Daoy (cell line): Measurements from ENCODE around the gene SPTLC3. TPM values are rescaled to one million over a fixed set of nuclear protein-coding genes. Genes with fewer than 3 reads are reported as not detected.

Experiments used
- DNase-seq: peaks from one replicate; pipeline ENCODE4 v3.0.0-alpha.2; 2015; ENCODE audit warnings: low read depth
- total RNA-seq: library from RNA; depleted of rRNA; stranded (reverse); fragments of >200 nt; shearing (Covaris generic); gene quantifications from 2 replicates; pipeline ENCODE4 v1.2.3, GENCODE V29; 2014

The SPTLC3 gene
- total RNA-seq, 1 experiment from 2014 or later: 10.0 TPM

DNA sequence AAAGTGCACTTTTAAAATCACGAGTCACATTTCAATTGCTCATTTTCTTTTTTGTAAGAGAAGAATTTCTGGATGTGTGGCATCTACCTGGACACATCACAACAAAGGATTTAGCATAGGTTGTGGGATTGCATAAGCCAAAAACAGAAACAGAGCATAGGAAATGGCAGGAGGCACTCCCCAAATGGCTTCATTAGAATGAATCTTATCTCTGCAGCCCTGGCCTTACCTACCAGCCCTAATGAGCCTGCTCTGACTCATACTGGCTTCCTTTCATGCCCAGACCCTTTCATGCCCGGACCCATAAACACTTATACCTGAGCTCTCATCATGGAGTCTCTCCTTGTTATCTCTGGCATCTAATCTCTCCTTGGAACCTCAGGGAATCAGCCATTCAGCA is 23.9 kb upstream of the SPTLC3 start:
- peak; percentile 28 for DNase-seq

DNA sequence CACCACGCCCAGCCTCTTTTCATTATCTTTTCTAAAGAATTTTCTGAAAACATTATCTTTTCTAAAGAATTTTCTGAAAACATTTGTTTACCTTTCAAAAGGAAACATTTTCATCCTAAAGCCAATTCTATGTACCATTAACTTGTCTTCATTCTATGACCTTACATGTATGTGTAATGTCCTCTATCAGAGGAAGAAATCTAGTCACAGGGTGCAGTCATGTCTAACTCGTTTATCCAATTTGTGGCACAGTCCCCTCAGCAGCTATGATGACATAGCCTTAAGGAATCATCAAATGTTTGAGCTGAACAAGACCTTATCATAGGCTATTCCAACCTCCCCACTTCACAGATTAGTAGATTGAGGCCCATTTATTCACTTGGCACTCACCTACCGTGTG is 21.5 kb upstream of the SPTLC3 start:
- DNase-seq: no peak

DNA sequence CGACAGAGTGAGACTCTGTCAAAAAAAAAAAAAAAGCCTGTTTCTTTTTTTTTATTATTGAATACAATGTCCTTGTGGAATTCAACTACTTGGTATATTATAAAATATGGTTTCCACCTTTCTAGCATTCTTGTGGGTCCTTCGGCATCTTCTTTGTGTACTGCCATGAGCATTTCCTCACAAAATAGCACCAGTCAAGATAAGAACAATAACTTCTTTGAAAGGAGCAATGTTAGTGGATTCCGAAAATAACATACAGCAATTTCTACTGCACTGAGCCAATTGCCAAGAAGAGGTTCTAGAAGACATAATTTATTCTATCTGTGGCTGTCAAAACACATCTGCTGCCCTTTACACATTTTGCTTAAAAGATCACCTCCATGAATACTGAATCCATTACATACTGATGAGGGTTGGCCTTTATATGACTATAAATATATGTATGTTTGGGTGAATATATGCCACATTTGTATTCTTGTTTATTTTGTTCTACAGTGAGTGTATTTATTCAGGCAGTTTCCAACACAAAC is 19.1 kb upstream of the SPTLC3 start:
- DNase-seq: no peak

DNA sequence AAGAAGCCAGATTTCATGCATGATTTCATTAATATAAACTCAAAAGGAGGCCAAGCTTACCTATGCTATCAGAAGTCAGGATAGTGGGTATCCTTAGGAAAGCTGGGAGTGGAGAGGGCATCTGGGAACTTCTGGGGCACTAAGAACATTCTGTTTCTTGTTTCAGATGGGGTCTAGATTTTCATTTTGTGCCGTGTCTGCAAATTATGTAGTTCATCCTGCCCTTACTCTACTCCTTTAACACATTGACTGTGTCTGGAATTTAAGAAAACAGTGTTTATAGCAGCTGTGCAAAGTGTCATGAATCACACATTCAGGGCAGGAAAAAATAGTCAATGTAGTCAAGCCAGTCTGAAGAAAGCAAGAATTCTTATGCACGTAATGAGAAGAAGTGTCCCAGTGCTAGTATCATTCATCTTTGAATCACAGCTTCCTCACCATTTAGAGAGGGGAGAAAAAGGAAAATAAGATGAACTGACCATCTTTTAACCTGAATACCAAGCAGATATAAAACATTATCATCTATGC is 11.6 kb upstream of the SPTLC3 start:
- DNase-seq: no peak

DNA sequence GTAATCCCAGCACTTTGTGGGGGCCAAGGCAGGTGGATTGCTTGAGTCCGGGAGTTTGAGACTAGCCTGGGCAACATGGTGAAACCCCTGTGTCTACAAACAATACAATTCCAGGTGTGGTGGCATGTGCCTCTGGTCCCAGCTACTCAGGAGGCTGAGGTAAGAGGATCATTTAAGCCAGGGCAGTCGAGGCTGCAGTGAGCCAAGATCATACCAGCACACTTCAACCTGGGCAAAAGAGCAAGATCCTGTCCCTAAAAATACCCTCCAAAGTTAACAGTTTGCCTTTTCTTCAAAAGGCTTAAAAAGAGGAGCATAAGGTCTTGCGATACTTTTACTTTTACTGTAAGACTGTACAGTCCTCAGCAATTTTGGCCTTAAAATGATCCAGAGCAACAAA is 10.7 kb upstream of the SPTLC3 start:
- DNase-seq: no peak

DNA sequence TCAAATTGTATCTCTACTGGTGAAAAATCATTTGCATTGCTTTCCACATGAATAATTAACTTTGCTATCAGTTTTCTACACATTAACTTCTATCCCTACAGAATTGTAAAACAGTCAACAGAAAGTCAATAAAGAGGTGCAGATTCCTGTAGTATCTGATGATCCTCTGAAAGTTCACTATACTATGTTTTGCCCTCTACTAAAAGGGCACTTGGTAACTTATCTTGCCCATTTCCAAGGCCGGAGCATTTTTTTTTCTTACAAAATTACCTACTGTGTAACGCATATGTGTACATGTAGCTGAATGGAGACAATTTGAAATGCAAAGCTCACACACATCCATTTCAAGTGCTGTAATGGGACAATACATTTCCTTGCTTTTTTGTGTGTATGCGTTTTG is 9.6 kb upstream of the SPTLC3 start:
- no peak for DNase-seq

DNA sequence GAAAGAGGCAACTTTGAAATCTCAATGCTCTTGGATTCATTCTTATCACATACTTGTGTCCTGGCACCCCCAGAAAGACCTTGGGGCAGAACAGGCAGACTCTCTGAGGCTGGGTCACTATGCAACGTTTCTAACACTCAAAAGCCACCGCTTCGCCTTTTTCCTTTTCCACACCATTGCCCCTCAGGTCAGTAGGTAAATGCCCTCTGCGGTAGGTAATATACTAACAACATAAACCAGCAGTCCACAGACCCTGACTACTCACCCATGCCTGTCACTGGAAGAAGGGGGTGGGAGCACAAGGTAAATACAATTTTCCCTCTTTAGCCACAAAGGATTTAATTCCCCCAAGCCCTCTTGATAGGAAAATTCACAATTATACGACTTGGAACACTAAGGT is 6.5 kb upstream of the SPTLC3 start:
- no peak for DNase-seq

DNA sequence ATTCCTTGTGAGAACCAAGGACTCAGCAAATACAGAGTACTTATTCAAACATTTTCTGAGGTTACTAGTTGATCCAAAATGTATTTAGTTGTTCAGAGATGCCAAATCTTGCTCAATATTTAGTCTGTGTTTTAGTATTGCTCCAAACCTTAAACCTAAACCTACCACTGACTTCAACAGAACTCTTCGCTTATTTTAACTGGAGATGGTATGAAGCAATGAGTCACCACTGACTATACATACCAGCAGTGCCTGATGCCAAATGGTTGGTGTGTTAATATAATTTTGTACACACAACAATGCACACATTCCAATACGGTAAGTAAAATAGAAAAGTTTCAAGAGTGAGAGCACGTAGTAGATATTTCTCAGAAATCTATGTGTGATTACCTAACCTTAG is 1.9 kb upstream of the SPTLC3 start:
- peak; percentile 35 for DNase-seq

DNA sequence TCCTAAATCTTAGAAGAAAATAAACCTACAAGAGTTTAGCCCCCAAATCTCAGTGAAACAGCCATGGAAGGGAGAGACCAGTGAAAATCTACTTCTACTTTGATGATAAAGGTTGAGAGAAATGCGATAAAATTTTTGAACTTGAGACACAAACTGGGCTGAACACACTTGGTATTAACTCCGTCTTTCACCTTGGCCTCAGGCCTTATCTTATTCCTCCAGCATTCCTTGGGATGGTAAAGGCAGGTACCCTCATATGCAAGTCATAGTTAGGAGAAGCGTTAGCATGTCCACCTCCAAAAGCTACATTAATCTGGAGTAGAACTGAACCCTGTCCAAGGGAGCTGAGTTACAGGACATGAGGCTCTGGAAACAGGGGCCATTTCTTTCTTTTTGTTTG is 1.2 kb upstream of the SPTLC3 start:
- DNase-seq: no peak

DNA sequence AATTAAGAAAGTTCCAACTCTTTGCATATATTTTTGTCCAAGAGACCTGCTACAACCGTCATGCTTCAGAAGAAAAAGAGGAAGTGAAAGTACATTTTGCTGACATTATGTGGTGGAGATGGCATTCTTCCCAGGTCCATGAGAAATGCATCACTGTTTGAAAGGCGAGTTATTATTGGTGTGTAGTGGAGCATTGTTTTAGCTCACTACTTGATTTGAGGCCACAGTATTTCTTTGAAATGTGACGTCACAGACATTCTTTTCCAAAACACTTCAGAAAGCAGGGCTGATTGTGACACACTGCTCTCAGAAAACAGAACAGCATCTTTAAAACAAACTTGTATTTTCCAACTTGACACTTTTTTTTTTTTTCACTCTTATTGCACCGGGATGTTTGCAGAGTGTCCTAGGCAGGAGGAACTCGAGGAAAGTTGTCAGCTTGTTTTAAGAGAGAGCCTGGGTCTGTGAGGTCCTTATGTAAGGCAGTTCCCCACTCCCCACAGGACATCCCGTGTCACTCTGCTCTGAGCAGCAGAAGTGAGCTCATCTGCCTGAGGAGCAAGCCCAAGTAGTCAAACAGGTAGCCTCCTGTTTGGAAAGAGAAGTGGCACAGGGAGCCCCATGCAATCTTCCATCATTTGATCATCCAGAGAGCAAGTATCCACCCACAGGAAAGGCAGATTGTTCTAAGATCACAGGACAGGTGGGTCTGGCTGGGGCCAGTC is 1.1 kb downstream of the SPTLC3 start:
- DNase-seq: peak; percentile 82

DNA sequence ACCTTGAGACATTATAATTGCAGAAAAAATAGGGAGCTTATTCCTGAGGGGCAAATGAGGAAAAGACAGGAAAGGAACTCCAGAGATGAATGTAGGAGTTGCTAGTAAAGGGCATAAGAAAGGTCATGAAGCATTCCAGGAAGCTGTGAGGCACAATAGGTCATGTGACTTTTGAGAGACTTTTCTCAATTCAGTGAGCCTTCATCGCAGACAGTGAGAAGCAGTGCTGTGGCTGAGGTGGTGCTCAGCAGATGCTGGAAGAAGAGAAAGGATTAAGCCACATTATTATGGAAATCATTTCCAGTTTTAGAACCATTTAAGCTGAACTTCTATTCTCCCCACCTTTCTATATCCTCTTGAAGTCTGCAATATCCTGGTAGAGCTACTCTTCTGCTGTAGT is 4.1 kb downstream of the SPTLC3 start:
- no peak for DNase-seq

DNA sequence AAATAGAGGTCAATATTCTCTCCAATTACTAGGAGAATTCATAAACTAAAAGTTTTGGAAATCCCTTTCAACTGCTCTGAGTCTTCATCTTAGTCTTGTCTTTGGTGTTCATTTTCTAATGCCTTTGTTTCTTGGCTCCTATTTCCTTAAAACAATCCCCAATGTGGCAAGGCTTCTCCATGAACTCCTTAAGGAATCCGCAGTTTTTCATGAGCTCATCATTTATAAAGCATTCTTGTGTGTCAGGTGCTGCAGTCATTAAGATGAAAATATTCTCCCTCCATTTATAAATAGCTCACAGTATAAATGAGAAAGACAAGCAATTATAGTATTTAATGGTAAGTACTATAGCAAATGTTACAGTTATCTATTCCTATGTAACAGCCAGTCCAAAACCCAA is 4.6 kb downstream of the SPTLC3 start:
- DNase-seq: no peak

DNA sequence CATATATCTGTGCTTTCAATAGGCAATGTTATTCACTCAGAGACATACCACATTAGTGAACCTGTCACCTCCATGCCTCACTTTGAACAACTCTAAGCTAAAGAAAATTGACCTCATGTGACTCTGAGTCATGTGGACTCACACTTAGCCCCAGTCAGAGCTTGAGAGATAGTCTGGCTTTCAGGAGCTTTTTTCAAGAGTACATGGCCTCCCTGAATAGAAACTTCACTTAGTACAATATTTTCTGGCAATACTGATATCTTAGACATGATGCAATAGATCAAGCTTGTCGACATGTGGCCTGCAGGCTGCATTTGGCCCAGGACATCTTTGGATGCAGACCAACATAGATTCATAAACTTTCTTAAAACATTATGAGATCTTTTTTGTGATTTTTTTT is 8.5 kb downstream of the SPTLC3 start:
- DNase-seq: no peak

DNA sequence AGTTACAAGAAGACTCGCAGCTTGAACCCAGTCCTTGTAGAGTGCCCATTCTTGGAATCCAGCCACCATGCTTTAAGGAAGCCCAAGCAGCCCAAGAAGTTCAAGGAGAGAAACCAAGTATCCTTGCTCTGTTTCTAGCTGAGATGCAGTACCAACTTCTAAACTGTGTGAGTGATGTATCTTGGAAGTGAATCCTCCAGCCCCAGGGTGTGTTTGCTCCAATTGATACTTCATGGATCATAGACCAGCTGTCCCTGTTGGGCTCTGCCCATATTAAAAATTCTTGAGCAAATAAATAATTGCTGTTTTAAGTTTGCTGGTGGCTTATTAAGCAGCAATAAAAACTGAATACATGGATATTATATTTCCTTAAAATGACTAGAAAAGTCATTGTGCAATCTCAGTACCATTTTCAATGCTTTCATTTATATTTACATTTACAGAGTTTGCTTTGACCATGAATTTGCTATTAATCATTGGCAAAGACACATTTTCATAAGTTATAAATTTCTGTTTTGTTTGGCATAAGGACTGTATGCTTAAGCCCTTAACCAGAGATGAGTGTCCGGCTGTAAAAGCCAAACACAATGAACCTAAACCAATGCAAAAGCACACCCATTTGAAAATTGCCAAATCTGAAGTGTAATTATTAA is 9.2 kb downstream of the SPTLC3 start:
- no peak for DNase-seq

DNA sequence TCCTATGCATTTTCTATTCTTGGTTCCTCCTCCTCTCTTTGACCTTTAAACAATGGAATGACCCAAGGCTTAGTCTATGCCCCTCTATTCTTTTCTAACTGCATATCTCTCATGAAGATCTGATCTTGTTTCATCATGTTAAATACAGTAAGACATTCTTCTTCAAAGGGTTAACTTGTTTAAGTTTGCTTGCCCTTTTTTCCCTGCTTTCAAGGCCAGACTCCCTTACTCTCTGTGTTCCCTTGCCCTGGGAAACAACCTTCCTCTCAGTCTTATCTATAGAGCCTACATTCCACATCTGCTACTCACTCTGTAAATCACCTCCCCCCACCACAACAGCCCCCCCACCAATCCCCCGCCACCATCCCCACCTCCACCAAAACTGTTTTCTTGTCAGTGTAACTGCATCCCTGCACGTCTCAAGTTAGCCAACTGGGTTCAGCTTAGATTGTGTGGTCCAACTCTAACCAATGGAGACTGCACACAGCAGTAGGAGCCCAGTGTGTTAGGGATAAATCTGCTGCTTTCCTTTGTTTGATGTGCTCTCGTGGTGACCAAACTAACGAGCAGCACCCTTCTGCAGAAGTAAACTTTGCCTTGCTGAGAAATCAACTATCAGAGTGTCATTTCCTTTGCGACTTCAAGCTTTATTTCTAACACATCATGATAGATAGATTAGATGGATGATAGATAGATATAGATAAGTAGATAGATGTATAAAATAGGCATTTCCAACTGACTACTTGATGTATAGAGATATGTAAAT is 12.6 kb downstream of the SPTLC3 start:
- no peak for DNase-seq

DNA sequence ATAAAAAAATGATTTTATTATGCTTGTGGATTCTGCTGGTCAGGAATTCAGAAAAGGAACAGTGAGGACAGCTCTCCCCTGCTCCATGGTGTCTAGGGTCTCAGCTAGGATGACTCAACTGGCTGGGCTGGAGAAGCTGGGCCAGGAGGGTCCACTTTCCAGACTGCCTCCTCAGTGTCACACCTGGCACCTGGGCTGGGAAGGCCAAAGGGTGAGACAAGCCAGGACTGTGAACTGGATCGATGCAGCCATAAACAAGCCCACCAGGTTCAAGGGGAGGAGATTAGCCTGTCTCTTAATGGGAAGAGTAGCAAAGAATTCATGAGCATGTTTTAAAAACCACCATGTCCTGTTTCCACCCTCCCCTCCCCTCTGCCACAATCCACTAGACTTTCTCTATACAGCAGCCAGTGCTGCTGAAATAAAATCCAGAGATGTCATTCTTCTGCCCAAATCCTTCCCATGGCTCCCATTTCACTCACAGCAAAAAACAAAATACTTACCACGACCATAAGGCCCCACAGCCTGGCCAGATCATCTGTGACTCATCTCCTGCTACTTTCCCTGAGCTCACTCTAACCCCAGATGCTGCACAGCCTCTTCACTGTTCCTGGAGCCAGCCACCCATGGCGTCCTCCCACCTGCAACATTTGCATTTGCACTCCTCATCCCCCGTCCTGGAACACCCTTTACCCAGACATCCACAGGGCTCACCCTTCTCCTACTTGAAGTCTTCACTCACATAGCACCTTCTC is 13.8 kb downstream of the SPTLC3 start:
- peak; percentile 77 for DNase-seq

DNA sequence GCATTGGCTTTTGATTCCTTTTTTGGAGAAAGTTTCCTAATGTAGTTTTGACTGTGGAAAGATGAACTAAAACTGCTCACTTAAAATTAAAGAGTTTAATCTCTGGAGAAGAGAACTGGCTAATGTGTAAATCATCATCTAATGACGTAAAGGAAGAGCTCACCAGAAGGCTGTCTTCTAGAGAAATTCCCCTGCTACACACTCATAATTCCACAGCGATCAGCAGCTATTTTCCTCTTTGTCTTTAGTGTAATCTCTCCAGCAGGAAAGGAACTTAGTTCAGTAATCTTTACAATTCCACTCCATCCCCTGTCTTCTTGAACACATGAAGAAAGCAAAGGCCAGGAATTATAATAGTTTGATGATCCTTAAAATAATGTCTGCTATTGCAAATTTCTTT is 15.8 kb downstream of the SPTLC3 start:
- DNase-seq: no peak

DNA sequence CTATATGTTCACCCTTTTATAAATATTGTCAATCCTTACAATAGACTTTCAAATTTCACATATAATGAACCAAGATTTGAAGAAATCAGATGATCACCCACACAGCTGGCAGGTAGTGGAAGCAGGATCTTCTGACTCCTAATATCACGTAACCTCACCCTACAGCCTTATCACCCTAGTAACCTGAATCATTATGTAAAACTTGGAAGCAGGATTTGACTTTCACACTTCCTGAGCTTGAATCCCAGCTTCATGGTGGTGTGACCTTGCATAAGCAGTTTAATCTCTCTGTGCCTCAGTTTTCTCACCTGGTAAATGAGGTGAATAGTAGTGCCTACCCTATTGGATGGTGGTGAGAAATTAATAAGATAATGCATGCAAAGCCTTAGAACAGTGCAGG is 16.4 kb downstream of the SPTLC3 start:
- DNase-seq: no peak

DNA sequence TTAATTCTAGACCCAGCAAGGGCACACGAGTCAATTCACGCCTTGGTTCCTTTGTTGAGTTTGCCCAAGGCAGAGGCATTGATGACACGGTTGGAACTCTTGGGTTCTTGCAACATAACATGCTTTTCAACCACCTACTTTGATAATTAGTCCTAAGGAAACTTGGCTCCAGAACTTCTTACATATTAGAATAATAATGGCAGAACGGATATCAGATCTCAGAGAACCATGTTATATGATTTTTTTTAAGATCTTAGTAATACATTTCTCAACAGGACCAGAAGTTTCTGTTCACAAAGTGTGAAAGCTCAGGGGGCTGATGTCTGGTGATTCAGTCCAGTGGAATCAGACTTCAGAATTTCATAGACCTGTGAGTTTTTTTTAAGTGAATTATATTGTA is 19.2 kb downstream of the SPTLC3 start:
- DNase-seq: peak; percentile 10

DNA sequence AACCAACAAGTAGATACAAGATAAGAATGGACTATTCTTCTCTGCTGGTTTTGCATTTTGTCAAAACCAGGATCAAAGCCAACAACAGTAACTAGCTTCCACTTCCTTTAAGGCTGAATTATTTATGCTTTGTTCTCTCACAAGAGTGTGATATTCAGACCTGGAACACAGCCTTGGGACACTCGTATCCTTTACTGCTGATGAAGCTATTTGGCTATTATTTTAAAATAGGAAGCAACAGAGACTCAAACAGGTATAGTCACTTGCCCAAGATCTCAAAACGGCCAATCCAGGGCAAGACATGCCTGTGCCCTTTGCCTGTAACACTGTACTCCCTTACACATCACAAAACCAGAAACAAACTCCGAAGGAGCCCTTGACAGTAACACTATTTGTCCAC is 19.9 kb downstream of the SPTLC3 start:
- DNase-seq: no peak

DNA sequence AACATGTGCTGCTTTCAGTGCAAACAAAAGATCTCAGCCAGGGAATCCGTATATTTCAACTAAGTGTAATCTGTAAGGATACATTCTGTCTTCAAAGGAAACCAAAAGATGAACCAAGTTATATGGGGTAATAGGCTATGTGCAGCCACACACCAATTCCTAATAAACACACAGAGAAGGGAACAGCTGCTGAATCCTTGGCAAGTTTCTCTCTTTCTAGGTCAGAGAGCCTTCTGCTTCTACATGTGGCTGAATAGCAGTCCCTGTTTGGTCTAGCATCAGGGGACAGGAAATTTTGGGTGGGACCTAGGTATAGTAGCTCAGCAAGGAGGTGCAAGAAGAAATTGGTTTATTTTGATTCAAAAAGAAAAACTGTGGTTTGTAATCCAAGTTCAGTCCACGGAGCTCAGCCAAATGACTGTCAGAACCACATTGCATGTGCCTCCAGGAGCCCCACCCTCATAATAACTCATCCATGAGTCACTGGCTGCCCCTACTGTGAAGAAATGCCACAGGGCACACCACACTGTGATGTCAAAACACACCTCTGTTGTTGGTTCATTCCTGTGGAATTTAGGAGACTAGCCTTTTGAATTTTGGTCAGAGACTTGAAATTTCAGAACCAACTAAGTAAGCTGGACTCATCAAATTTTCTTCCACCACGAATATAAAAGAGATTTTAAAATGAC is 21.1 kb downstream of the SPTLC3 start:
- DNase-seq: peak; percentile 94
